LNCaP clone FGC (cell line): ENCODE data around the gene MORN1.

Source experiments
- DNase-seq: peaks from one replicate; pipeline ENCODE4 v3.0.0-alpha.2; 2011; ENCODE audit warnings: low read depth
- H3K4me3 ChIP-seq: 2 replicates; pipeline ENCODE4 v1.5.1; 2011; ENCODE audit warnings: mild to moderate bottlenecking, low read depth, low read length, control low read depth
- CTCF ChIP-seq: IDR thresholded peaks from 2 replicates; pipeline ENCODE4 v1.5.1; 2012; ENCODE audit warnings: mild to moderate bottlenecking; ENCODE audit not compliant: control insufficient read depth, insufficient read depth; ENCODE audit errors: extremely low read depth

Gene MORN1

GRCh38 chr1:2340918-2341254, 50.5 kb downstream of the MORN1 start:
- H3K4me3 ChIP-seq = no peak overlapping the region
- no peak for DNase-seq
- TF ChIP-seq CTCF = no peak

- H3K4me3 ChIP-seq = no peak overlapping the region
- TF ChIP-seq CTCF = no peak
- DNase-seq = no peak
These were observed 51.1 kb downstream of the MORN1 start for GRCh38 chr1:2340086-2340917.

GRCh38 chr1:2339206-2340085, 51.9 kb downstream of the MORN1 start:
- H3K4me3 ChIP-seq = no peak overlapping the region
- no peak for TF ChIP-seq CTCF
- DNase-seq = no peak

GRCh38 chr1:2337501-2337900, 53.9 kb downstream of the MORN1 start:
- H3K4me3 ChIP-seq = no peak overlapping the region
- TF ChIP-seq CTCF = no peak
- DNase-seq = no peak

GRCh38 chr1:2337081-2337480, 54.3 kb downstream of the MORN1 start:
- no peak for DNase-seq
- no peak overlapping the region for H3K4me3 ChIP-seq
- no peak for TF ChIP-seq CTCF

- H3K4me3 ChIP-seq = no peak overlapping the region
- TF ChIP-seq CTCF = no peak
- DNase-seq = no peak
These were observed 54.9 kb downstream of the MORN1 start for GRCh38 chr1:2336499-2336898.
